OCI-LY1 (cell line): Measurements from ENCODE around the gene ZNF536.

ENCODE experiments used
- H2AFZ ChIP-seq: fragments of 200-600 bp; sonication (generic), shearing (Covaris generic); 2 replicates; pipeline ENCODE4 v1.6.0; 2014; ENCODE audit warnings: antibody characterized with exemption, mild to moderate bottlenecking, low read length
- H3F3A ChIP-seq: fragments of 200-600 bp; sonication (generic), shearing (Covaris generic); 2 replicates; pipeline ENCODE4 v1.6.0; 2014; ENCODE audit warnings: mild to moderate bottlenecking, antibody characterized with exemption, low read length, moderate library complexity; ENCODE audit not compliant: insufficient read depth
- H3K27ac ChIP-seq: fragments of 200-600 bp; sonication (generic); 2 replicates; pipeline ENCODE4 v1.5.1; 2014; ENCODE audit warnings: low read length, mixed run types, mild to moderate bottlenecking, low read depth; ENCODE audit not compliant: poor library complexity, severe bottlenecking
- H3K27me3 ChIP-seq: fragments of 200-600 bp; sonication (generic); 2 replicates; pipeline ENCODE4 v1.6.0; 2014; ENCODE audit warnings: antibody characterized with exemption, mild to moderate bottlenecking, low read length, moderate library complexity; ENCODE audit not compliant: insufficient read depth
- H3K36me3 ChIP-seq: fragments of 200-600 bp; sonication (generic); 2 replicates; pipeline ENCODE4 v1.6.1; 2014; ENCODE audit warnings: mild to moderate bottlenecking, antibody characterized with exemption, low read length, moderate library complexity, mixed read lengths; ENCODE audit not compliant: insufficient read depth
- H3K4me1 ChIP-seq: fragments of 200-600 bp; sonication (generic); 2 replicates; pipeline ENCODE4 v1.5.1; 2014; ENCODE audit warnings: mild to moderate bottlenecking, low read length, moderate library complexity; ENCODE audit not compliant: insufficient read depth, severe bottlenecking
- H3K4me2 ChIP-seq: fragments of 200-600 bp; sonication (generic), shearing (Covaris generic); 2 replicates; pipeline ENCODE4 v1.6.1; 2014; ENCODE audit warnings: low read length
- H3K4me3 ChIP-seq: fragments of 200-600 bp; sonication (generic); 2 replicates; pipeline ENCODE4 v1.5.1; 2014; ENCODE audit warnings: low read length, low read depth, mild to moderate bottlenecking, mixed read lengths; ENCODE audit not compliant: poor library complexity, severe bottlenecking
- H3K79me2 ChIP-seq: fragments of 200-600 bp; shearing (Covaris generic); 2 replicates; pipeline ENCODE4 v1.6.1; 2016; ENCODE audit warnings: mixed run types, low read length, mixed read lengths; ENCODE audit not compliant: insufficient read depth
- H3K9ac ChIP-seq: fragments of 200-600 bp; sonication (generic), shearing (Covaris generic); 2 replicates; pipeline ENCODE4 v1.6.1; 2014; ENCODE audit warnings: mild to moderate bottlenecking, low read length, mixed read lengths
- H3K9me2 ChIP-seq: fragments of 200-600 bp; sonication (generic), shearing (Covaris generic); 2 replicates; pipeline ENCODE4 v1.6.1; 2014; ENCODE audit warnings: low read depth, mild to moderate bottlenecking, low read length, mixed read lengths
- H3K9me3 ChIP-seq: fragments of 200-600 bp; shearing (Covaris generic); 2 replicates; pipeline ENCODE4 v1.6.1; 2014; ENCODE audit warnings: low read length, mixed read lengths
- H4K20me1 ChIP-seq: fragments of 200-600 bp; sonication (generic), shearing (Covaris generic); 2 replicates; pipeline ENCODE4 v1.6.0; 2016; ENCODE audit warnings: mild to moderate bottlenecking, low read length; ENCODE audit not compliant: insufficient read depth
- CTCF ChIP-seq: fragments of 200-600 bp; sonication (generic), shearing (Covaris generic); IDR thresholded peaks from 2 replicates; pipeline ENCODE4 v1.5.1; 2017; ENCODE audit warnings: mild to moderate bottlenecking, antibody characterized with exemption, low read length, moderate library complexity, mixed read lengths
- EZH2 ChIP-seq: fragments of 200-600 bp; sonication (generic), shearing (Covaris generic); IDR thresholded peaks from 2 replicates; pipeline ENCODE4 v1.8.0; 2017; ENCODE audit warnings: borderline replicate concordance, mixed run types, mild to moderate bottlenecking, antibody characterized with exemption, low read length, moderate library complexity, mixed read lengths

The ZNF536 gene

DNA sequence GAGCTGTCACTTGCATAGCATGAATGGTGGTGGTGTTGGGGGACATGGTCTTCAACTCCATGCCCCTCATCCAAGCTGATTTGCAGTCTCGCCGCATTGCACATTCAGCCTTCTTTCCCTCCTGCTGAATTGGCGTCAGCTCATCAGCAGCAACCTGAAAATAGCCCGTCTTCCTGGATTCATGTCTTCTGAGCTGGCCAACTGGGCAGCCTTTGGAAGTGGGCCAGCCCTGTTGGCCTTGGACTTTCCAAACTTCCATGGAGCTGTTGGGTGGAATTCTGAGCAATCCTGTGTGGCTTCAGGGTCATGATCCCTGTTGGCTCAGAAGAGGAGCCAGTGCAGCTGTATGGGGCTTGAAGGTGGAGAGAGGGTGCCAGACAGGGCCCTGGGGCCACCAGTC is 68.8 kb downstream of the ZNF536 start:
- Histone ChIP-seq H3K9me2 (no peaks in the 10 kb centered on the region), H4K20me1 (no peaks in the 10 kb centered on the region), H3F3A (no peaks in the 10 kb centered on the region), H2AFZ (no peak overlapping the region), H3K9ac (no peak overlapping the region), H3K4me3 (no peak overlapping the region), H3K36me3 (no peaks in the 10 kb centered on the region), H3K27me3 (no peaks in the 10 kb centered on the region), H3K9me3 (no peaks in the 10 kb centered on the region), H3K4me1 (no peaks in the 10 kb centered on the region), H3K4me2 (no peak overlapping the region), H3K79me2 (no peaks in the 10 kb centered on the region), H3K27ac (no peak overlapping the region)
- TF ChIP-seq EZH2 (no peak), CTCF (no peak)

GRCh38 chr19:30442674-30443073 is 70.5 kb downstream of the ZNF536 start:
- Histone ChIP-seq H3K9me2 (no peaks in the 10 kb centered on the region), H2AFZ (no peak overlapping the region)

GRCh38 chr19:30443531-30444252 is 71.5 kb downstream of the ZNF536 start:
- Histone ChIP-seq H3K4me2 (no peak overlapping the region), H3K4me3 (no peak overlapping the region), H3K4me1 (no peaks in the 10 kb centered on the region), H3K36me3 (no peaks in the 10 kb centered on the region), H3K27ac (no peak overlapping the region), H3K79me2 (no peaks in the 10 kb centered on the region), H3K9me2 (no peaks in the 10 kb centered on the region), H3K9ac (no peak overlapping the region), H3K27me3 (no peaks in the 10 kb centered on the region), H3K9me3 (no peaks in the 10 kb centered on the region), H2AFZ (no peak overlapping the region), H4K20me1 (no peaks in the 10 kb centered on the region), H3F3A (no peaks in the 10 kb centered on the region)
- no peak for TF ChIP-seq CTCF
- TF ChIP-seq EZH2, result no peak

More at GRCh38 chr19:30442674-30443073, 70.5 kb downstream of the ZNF536 start:
- Histone ChIP-seq H3F3A (no peaks in the 10 kb centered on the region), H3K4me2 (no peak overlapping the region), H4K20me1 (no peaks in the 10 kb centered on the region), H3K9me3 (no peaks in the 10 kb centered on the region), H3K27me3 (no peaks in the 10 kb centered on the region), H3K36me3 (no peaks in the 10 kb centered on the region), H3K27ac (no peak overlapping the region), H3K4me3 (no peak overlapping the region), H3K79me2 (no peaks in the 10 kb centered on the region), H3K9ac (no peak overlapping the region), H3K4me1 (no peaks in the 10 kb centered on the region)
- TF ChIP-seq EZH2 (no peak), CTCF (no peak)
